NK-92 (cell line): ENCODE measurements around the gene PLCB4.
"Not testable (repeated sequence)": the region's sequence is repeated elsewhere in the genome, so short reads cannot be mapped to it uniquely, and the experiment has no call there.

Source experiments
- DNase-seq: peaks from one replicate; lab custom pipeline; 2025; ENCODE audit not compliant: unreplicated experiment; lab: John Stamatoyannopoulos, UW

Gene PLCB4

DNA sequence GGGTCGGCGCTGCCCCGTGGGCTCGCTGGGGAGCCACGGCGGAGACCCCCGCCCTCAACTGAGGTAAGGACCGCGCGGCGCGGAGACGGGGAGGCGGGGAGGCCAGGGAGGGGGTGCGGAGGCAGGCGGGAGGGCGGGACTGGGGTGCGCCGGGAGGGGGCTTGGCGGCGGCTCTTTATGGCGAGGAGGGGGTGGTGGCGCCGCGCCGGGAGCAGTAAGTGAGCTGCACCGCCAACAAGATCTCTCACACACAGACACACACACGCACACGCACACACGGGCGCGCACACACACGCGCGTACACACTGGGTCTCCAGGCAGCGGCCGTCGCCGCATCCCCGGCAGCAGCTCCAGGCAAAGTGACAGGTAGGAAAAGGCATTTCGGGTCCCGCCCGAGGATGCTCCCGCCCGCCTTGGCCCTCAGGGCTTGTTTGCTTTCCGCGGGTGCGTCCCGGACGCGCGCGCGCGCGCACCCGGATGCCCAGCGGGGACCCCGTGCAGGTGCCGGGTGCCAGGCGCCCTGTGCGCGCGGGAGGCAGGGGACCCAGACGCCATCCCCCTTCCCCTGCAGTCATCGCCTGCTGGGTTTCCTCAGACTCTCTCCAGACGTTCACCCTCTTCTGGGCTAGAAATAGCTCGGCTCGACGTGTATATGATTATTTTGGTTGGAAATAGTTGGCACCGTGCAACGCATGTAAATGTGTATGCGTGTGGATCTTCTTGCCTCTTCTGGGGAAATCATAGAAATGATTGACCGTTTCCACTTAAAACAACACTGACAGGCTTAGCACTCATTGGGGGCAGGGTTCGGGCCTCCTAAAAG lies at the start of gene PLCB4:
Gene PLCB4, plus strand, starts transcription at position 247 of the 823 bp plus-strand sequence. CDS start 238,728 bp downstream, outside the sequence.
- DNase-seq: no peak

GRCh38 chr20:9019833-9020232 lies 49.1 kb upstream of the PLCB4 start:
- no peak for DNase-seq

DNA sequence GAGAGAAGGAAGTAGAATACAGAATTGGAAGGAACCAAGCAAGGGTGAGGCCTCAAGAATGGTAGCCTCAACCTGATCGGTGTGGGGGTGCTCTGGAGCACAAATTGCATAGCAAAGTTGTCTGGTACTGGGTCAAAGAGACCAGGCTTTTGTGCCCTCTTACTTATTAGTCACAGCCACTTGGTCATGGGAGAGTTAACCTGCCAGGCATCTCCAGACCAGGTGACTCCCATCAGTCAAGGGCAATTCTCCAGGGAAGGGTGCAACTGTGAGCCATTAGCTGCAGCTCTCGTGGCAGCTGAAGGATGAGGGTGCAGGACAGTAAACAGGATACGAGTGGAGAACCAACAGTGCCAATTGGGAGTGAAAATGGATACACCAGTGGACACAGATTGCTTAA lies 47.7 kb upstream of the PLCB4 start:
- no peak for DNase-seq

- no peak for DNase-seq
Observed at GRCh38 chr20:9021699-9022098, 47.2 kb upstream of the PLCB4 start.

GRCh38 chr20:9022376-9022775 lies 46.5 kb upstream of the PLCB4 start:
- no peak for DNase-seq

DNA sequence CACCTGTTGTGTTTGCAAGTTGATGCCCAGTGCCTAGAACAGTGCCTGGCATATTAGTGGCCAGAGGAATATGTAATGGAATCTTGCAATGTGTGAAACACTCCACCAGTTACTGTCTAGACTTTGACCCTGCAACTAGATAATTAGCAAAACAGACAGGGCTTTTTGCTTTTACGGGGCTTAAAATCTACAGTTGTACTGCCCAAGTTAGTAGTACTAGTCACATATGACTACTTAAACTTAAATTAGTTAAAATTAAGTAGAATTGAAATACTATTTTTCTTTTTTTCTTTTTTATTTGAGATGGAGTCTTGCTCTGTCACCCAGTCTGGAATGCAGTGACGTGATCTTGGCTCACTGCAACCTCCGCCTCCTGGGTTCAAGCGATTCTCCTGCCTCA lies 44.3 kb upstream of the PLCB4 start:
- no peak for DNase-seq

- no peak for DNase-seq
Observed at GRCh38 chr20:9025011-9025410, 43.9 kb upstream of the PLCB4 start.

GRCh38 chr20:9025643-9026042 lies 43.2 kb upstream of the PLCB4 start:
- DNase-seq: no peak

- DNase-seq: no peak
Observed at GRCh38 chr20:9027626-9028025, 41.3 kb upstream of the PLCB4 start.

DNA sequence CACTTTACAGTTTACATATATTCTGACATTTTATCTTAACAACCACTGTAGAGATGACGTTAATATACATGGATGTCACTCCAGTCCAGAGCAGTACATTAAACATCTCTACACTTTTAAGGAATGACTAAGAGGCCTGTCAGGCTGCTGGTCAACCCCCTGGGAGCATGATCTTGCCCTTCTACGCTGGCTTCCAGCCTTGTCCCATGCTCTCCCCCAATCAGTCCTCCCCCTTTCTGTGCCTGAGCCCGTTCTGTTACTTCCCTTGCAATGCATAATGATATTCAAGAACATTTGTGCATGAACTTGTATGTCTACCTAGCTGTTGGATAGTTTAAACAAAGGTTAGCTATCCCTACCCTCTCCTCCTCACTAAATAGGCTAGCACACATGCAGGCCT lies 40.5 kb upstream of the PLCB4 start:
- DNase-seq: no peak

- DNase-seq: no peak
Observed at GRCh38 chr20:9031991-9032390, 36.9 kb upstream of the PLCB4 start.

GRCh38 chr20:9032758-9033157 lies 36.1 kb upstream of the PLCB4 start:
- no peak for DNase-seq

DNA sequence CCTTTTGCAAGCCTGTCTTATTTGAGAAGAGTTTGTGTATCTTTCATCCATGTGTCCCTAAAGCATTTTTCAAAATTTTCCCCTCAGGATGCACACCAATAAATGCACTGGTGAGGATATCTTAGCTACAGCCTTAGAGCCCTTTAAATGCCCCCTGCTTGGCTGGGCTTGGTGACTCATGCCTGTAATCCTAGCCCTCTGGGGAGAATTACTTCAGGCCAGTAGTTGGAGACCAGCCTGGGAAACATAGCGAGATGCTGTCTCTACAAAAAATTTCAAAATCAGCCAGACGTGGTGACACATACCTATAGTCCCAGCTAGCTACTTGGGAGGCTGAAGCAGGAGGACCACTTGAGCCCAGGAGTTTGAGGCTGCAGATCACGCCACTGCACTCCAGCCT lies 33.8 kb upstream of the PLCB4 start:
- DNase-seq: no peak

GRCh38 chr20:9036593-9036992 lies 32.3 kb upstream of the PLCB4 start:
- DNase-seq: no peak

DNA sequence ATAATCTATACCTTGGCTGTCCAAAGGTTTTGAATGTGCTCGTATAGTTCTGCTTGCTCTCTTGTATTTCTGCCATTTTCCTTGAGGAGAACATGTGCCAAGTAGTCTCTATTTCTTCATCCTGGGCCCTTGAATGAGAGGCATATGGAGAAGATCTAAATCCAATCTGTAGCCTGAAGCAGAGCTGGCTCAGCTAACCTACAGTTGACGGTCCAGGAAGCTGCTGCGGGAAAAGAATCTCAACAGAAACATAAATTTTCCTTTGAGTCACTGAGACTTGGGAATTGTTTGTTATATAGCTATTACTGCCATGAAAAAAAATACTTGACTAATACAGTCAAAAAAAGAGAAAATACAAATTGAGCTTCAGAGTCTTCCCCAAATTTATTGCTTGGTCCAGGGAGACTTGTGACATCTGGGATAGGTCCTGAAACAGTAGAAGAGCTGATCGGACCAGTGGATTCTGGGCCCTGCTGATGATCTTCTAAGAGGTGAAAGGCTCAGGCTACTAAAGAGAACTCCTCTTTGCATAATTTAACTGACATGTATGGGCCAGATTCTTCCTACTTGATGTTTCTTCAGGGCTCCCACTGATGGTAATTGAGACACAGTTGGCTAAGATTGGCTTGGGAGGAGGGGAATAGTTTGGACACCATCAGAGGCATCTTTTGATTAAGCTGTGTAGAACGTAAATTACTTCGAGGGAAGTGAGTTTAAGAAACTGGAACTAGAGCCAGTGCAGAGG lies 29.9 kb upstream of the PLCB4 start:
- DNase-seq: no peak

DNA sequence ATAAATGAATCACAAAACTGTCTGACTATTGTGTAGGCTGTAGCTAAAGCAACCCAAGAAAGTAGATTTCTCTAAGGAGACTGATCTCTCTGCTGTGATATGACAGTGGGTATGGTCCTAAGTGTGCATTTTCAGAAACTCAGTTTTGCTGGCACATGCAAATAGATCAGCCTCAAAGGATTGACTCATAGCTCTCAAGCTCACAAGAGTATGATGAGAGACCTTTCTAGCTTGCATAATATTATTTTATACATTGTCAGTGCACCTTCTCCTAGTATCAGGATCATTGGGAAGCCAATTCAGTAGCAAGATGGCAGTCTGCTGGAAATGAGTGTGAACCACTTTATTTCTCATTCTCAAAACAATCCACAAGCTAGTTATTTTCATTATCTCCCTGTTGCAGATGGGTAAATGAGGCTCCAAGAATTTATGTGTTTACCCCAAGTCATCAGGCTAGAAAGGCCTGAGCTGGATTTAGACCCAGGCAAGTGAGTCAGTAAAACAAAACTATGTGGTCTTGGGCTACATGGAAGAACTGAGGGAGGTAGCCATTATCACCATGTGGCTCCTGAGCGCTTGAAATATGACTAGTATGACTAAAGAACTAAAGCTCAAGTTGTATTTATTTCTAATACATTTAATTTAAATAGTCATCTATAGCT lies 27.9 kb upstream of the PLCB4 start:
- DNase-seq: no peak

DNA sequence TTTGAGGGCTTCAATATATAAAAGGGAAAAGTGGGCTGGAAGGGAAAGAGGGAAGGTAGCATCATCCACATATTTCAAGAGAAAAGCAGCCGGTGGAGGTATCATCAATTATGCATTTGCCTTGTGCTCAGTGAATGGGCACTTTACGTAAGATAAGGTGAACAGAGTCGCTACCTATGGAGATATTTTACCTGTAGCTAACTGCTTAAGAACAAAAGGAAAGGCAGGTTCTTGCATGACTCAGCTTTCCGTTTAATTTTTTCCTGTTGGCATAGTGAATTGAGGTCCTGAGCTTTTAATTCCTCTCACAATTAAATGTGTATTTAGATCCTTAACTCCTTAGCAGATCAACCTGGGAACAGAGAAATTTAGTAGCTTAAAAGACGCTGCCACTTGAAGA lies 25.5 kb upstream of the PLCB4 start:
- no peak for DNase-seq

DNA sequence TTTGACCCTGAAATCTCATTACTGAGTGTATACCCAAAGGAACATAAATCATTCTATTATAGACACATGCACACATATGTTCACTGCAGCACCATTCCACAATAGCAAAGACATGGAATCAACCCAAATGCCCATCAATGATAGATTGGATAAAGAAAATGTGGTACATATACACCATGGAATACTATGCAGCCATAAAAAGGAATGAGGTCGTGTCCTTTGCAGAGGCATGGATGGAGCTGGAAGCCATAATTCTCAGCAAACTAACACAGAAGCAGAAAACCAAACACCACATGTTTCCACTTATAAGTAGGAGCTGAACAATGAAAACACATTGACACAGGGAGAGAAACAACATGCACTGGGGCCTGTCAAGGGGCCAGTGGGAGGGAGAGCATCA lies 21.0 kb upstream of the PLCB4 start:
- DNase-seq: not testable (repeated sequence)

DNA sequence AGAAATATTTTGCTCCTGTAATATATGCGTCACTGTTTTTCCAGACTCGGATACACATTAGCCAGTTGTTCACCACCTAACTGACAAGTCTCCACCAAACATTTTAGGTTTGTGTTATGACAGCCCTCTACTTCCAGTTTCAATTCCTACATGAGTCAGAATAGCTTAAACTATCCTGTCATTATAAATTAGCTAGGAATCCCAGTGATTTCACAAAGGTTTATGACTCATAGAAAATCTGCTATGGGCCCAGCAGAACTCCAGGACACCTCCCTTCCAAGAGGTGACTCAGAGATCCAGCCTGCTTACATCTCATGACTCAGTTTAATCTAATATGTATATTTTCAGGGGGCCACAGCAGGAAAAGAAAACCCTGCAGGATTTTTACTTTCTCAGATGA lies 17.4 kb upstream of the PLCB4 start:
- DNase-seq: no peak

- no peak for DNase-seq
Observed at GRCh38 chr20:9052136-9052535, 16.8 kb upstream of the PLCB4 start.

- no peak for DNase-seq
Observed at GRCh38 chr20:9053108-9053507, 15.8 kb upstream of the PLCB4 start.

- no peak for DNase-seq
Observed at GRCh38 chr20:9054176-9054575, 14.7 kb upstream of the PLCB4 start.
